NCI-H2107 treated with DMSO at 0.1 percent for 48 hours (cell line): ENCODE measurements around the gene OPA1.

ENCODE experiments used
- DNase-seq: peaks from one replicate; lab custom pipeline; 2025; ENCODE audit not compliant: unreplicated experiment; lab: John Stamatoyannopoulos, UW

OPA1 gene

GRCh38 chr3:193648542-193649076, 55.6 kb downstream of the OPA1 start:
- no peak for DNase-seq

GRCh38 chr3:193650585-193650984, 57.6 kb downstream of the OPA1 start:
- no peak for DNase-seq

GRCh38 chr3:193655831-193656433, 62.9 kb downstream of the OPA1 start:
- DNase-seq, result no peak

GRCh38 chr3:193656445-193656844, 63.4 kb downstream of the OPA1 start:
- no peak for DNase-seq

- DNase-seq, result no peak
These were observed 63.9 kb downstream of the OPA1 start for GRCh38 chr3:193656878-193657282.

GRCh38 chr3:193660171-193660570, 67.2 kb downstream of the OPA1 start:
- DNase-seq, result no peak

GRCh38 chr3:193660698-193661411, 67.8 kb downstream of the OPA1 start:
- DNase-seq, result no peak

GRCh38 chr3:193662757-193663322, 69.8 kb downstream of the OPA1 start:
- DNase-seq, result no peak

- peak; percentile 72 for DNase-seq
These were observed 72.5 kb downstream of the OPA1 start for GRCh38 chr3:193665370-193665989.

GRCh38 chr3:193673845-193674244, 80.8 kb downstream of the OPA1 start:
- no peak for DNase-seq

- no peak for DNase-seq
These were observed 81.7 kb downstream of the OPA1 start for GRCh38 chr3:193674714-193675113.

GRCh38 chr3:193677734-193678133, 84.7 kb downstream of the OPA1 start:
- DNase-seq, result no peak

GRCh38 chr3:193680220-193680619, 87.2 kb downstream of the OPA1 start:
- DNase-seq, result no peak

- no peak for DNase-seq
These were observed 88.6 kb downstream of the OPA1 start for GRCh38 chr3:193681631-193682030.

GRCh38 chr3:193686665-193687483, 93.9 kb downstream of the OPA1 start:
- DNase-seq, result no peak

GRCh38 chr3:193688834-193689714, 96.1 kb downstream of the OPA1 start:
- no peak for DNase-seq

GRCh38 chr3:193693774-193694173, 100.8 kb downstream of the OPA1 start:
- DNase-seq, result no peak

- DNase-seq, result no peak
These were observed 109.1 kb downstream of the OPA1 start for GRCh38 chr3:193701953-193702635.

- no peak for DNase-seq
These were observed 110.0 kb downstream of the OPA1 start for GRCh38 chr3:193702967-193703366.
